DMS53 treated with DMSO at 0.1 percent for 48 hours (cell line): ENCODE data around the gene RFC4.

Experiments
- DNase-seq: peaks from one replicate; lab custom pipeline; 2025; ENCODE audit not compliant: unreplicated experiment; lab: John Stamatoyannopoulos, UW

RFC4 gene

DNA sequence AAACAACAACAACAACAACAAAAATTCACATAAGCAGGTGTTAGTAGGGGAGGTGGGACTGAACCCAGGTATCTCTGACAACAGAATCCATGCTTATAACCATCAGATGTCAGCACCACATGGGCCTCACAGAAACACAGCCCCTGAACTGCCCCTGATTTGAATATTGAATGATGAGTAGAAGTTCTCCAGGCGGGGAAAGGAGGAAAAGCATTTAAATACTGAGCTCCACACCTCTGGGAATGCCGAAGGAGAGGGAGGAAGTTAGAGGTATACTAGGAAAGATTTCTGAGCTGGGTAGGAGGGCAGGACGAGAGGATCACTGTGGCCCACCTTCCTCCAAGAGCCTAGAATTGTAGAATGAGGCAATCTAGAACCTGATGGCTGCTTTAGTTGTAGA lies 54.8 kb downstream of the RFC4 start:
- no peak for DNase-seq

DNA sequence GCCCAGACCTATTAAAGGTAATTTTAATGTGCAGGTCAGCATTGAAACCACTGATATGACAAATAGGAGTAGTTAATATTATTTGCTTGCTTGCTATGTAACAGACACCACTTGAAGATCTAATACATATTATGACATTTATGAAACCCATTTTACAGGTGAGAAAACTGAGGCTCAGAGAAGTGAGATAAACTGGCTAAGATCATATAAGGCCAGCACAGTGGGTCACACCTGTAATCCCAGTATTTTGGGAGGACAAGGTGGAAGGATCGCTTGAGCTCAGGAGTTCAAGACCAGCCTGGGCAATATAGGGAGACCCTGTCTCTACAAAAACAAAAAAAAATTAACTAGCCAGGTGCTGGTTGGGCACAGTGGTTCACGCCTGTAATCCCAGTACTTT lies 56.0 kb downstream of the RFC4 start:
- DNase-seq = no peak

DNA sequence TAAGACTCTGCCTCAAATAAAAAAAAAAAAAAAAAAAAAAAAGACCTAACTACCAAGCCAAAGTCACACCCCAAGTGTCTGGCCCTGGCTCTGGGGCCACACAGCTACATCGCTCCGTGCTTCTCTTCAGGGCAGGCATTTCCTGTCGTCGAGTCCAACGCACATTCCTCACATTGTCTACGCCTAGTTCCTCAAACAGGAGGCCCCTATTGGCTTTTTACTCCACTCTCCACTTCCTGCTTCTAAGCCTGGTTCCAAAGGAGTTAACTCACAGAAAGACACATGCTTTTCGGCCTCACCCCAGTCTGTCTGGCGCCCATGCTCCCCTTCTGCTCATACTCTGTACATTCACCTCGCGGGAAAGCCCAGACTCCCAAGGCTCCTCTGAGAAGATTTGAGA lies 60.3 kb downstream of the RFC4 start:
- DNase-seq = no peak

DNA sequence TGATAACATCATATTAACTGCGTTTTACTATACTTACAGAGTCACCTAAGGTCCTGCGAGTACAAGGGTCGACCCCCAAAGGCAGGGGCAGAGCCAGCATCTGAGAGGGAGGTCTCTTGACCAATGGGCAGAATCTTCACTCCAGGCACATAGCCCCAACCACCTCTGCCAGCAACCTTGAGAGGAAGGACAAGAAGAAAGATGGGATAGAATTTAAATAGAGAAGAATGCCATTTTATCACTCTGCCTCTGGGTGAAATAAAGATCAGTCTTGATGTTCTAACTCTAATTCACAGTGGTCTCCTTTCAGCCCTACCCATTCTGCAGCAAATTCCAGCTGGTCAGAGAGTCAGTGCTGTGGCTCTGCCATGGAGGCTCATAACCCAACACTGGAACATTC lies 62.6 kb downstream of the RFC4 start:
- DNase-seq = no peak

DNA sequence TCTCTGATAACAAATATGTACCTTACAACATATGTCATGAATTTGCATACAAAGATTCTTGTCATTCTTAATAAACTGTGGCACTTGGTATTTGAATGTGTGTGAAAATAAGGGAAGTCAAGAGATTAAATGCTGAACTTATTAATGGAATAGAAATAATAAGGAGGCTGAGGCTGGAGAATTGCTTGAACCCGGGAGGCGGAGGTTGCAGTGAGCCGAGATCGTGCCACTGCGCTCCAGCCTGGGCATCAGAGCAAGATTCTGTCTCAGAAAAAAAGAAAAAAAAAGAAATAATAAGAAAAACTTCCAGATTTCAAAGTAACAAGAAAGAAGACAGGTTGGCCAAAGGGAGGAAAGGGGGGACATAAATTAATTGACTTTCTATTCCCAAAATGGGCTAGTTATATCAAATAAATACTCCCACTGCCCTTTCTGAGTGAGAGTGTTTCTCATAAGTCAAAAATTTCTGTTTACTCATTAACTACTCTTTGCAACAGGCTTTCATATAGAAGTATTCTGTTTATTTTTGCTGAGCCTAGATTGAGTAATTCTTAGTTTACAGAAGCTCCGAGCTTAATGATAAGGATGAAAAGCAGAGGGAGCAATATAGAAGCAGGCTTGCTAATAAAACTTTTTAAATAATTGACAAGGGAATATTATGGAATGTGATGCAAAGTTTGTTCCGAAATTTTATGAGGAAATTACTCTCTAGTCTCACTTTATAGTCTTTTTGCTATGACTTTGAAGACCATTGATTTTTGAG lies 63.5 kb downstream of the RFC4 start:
- DNase-seq = no peak
